K562 (cell line): ENCODE measurements around the gene PAEP. TPM values are rescaled to one million over a fixed set of nuclear protein-coding genes. Genes with fewer than 3 reads are reported as not detected.

ENCODE experiments used
- ATAC-seq: fragments of 200-7000 bp; cut with Tn5 transposase; 3 replicates; pipeline ENCODE4 v1.9.1; 2020; ENCODE audit warnings: moderate library complexity
- BruUV-seq: library from RNA; stranded (reverse); fragments of 400-500 nt; replicated peaks from 2 replicates; lab custom pipeline; 2021; lab: Mats Ljungman, UMichigan
- CTCF ChIA-PET: fragments of 300-600 bp; formaldehyde crosslinking; extraction: SDS; loops from one replicate; lab custom pipeline; 2021; ENCODE audit warnings: low intra/inter-chr PET ratio; lab: Yijun Ruan, JAX
- POLR2A ChIA-PET: fragments of 300-600, 350-650 bp; sonication (Branson Sonifier 250); formaldehyde crosslinking; extraction: SDS; loops from one replicate; lab custom pipeline; 2021; ENCODE audit warnings: antibody characterized with exemption, inconsistent platforms; lab: Yijun Ruan, JAX
- DNase-seq, 4 experiments: peaks; one replicate each; pipeline versions ENCODE4 v3.0.0 to v3.0.0-alpha.2; 2011 to 2018; ENCODE audit warnings: low spot score in 3 of 4, mixed read lengths in 3 of 4; ENCODE audit errors: extremely low read depth in 1 of 4
- FAIRE-seq: peaks from 2 replicates; lab custom pipeline; 2011; peaks lifted over from hg19 to GRCh38; lab: Jason Lieb, UNC
- H2AFZ ChIP-seq: 2 replicates; pipeline ENCODE4 v1.6.0; 2011; ENCODE audit warnings: low read depth, low read length, control low read depth, inconsistent platforms
- H3K27ac ChIP-seq: fragments of 200-600 bp; 3 replicates; pipeline ENCODE4 v1.8.0; 2011; ENCODE audit warnings: low read depth, mild to moderate bottlenecking, control low read depth, inconsistent platforms, low read length, moderate library complexity, mixed read lengths; ENCODE audit errors: extremely low read depth
- H3K27me3 ChIP-seq, 2 experiments: fragments of 300-600 bp in 1 of 2; 2 replicates in 1 of 2; 3 replicates in 1 of 2; pipeline versions ENCODE4 v1.6.0 to v1.8.0; 2011; ENCODE audit warnings: inconsistent platforms in 2 of 2, low read length in 2 of 2, mild to moderate bottlenecking in 1 of 2, mixed read lengths in 1 of 2, moderate library complexity in 1 of 2; ENCODE audit not compliant: control insufficient read depth in 2 of 2, insufficient read depth in 2 of 2
- H3K36me3 ChIP-seq: fragments of 300-600 bp; 3 replicates; pipeline ENCODE4 v1.8.0; 2011; ENCODE audit warnings: mild to moderate bottlenecking, low read length, inconsistent platforms; ENCODE audit not compliant: control insufficient read depth, insufficient read depth
- H3K4me1 ChIP-seq, 2 experiments: fragments of 200-600 bp in 1 of 2; replicated peaks in 1 of 2; 2 replicates in 1 of 2; 3 replicates in 1 of 2; pipeline versions ENCODE4 v1.5.1 to v1.8.0; 2011; ENCODE audit warnings: inconsistent platforms in 2 of 2, low read length in 2 of 2, mild to moderate bottlenecking in 1 of 2, mixed read lengths in 1 of 2, moderate library complexity in 1 of 2; ENCODE audit not compliant: control insufficient read depth in 2 of 2, insufficient read depth in 2 of 2
- H3K4me2 ChIP-seq: 2 replicates; pipeline ENCODE4 v1.6.1; 2011; ENCODE audit warnings: low read length, control low read depth, inconsistent platforms, mixed read lengths; ENCODE audit not compliant: insufficient read depth
- H3K4me3 ChIP-seq: fragments of 200-600 bp; sonication (generic), shearing (Covaris generic); 2 replicates; pipeline ENCODE4 v1.5.1; 2016; ENCODE audit warnings: control low read depth, inconsistent platforms
- H3K79me2 ChIP-seq: fragments of 200-600 bp; 3 replicates; pipeline ENCODE4 v1.8.0; 2011; ENCODE audit warnings: low read length, inconsistent platforms; ENCODE audit not compliant: control insufficient read depth, insufficient read depth
- H3K9ac ChIP-seq, 2 experiments: 2 replicates each; pipeline versions ENCODE4 v1.6.0 to v1.6.1; 2011; ENCODE audit warnings: low read depth in 2 of 2, low read length in 2 of 2, control low read depth in 1 of 2, inconsistent platforms in 1 of 2, mild to moderate bottlenecking in 1 of 2, mixed read lengths in 1 of 2; ENCODE audit not compliant: insufficient read depth in 1 of 2
- H3K9me1 ChIP-seq: one replicate; pipeline ENCODE4 v1.6.0; 2011; ENCODE audit warnings: inconsistent platforms, mild to moderate bottlenecking, low read length, moderate library complexity; ENCODE audit not compliant: control insufficient read depth, insufficient read depth
- H3K9me3 ChIP-seq: replicated peaks from 2 replicates; pipeline ENCODE4 v1.5.1; 2011; ENCODE audit warnings: low read depth, low read length, inconsistent platforms; ENCODE audit not compliant: control insufficient read depth, insufficient read depth
- H4K20me1 ChIP-seq: replicated peaks from 2 replicates; pipeline ENCODE4 v1.6.1; 2011; ENCODE audit warnings: low read length, inconsistent platforms, mixed read lengths; ENCODE audit not compliant: control insufficient read depth, insufficient read depth
- CSDE1 ChIP-seq, 2 experiments: fragments of 450-650 bp; IDR thresholded peaks; 2 replicates each; pipeline ENCODE4 v1.6.1; 2016; ENCODE audit warnings: mild to moderate bottlenecking in 1 of 2
- PHF8 ChIP-seq: fragments of 200-600 bp; sonication (generic); IDR thresholded peaks from 2 replicates; pipeline ENCODE4 v1.6.1; 2012; ENCODE audit warnings: mixed run types, mild to moderate bottlenecking, inconsistent platforms, low read length, moderate library complexity, borderline replicate concordance
- PRMT5 ChIP-seq: sonication (generic); formaldehyde crosslinking; IDR thresholded peaks from 2 replicates; pipeline ENCODE4 v1.5.0; 2020; ENCODE audit warnings: missing genetic modification reagents
- RBM15 ChIP-seq: fragments of 200-400 bp; formaldehyde crosslinking; IDR thresholded peaks from 2 replicates; pipeline ENCODE4 v1.6.1; 2018; ENCODE audit warnings: mild to moderate bottlenecking, low read length, moderate library complexity; ENCODE audit not compliant: insufficient read depth
- RBM25 ChIP-seq: fragments of 200-400 bp; formaldehyde crosslinking; IDR thresholded peaks from 2 replicates; pipeline ENCODE4 v1.6.1; 2018; ENCODE audit warnings: low read length, low read depth, moderate library complexity; ENCODE audit not compliant: severe bottlenecking
- SNIP1 ChIP-seq: fragments of 450-650 bp; IDR thresholded peaks from 2 replicates; pipeline ENCODE4 v1.7.1; 2017; ENCODE audit warnings: low read depth, mild to moderate bottlenecking
- WGBS: fragments of 100-300 bp; shearing (Covaris generic); methylation state at CpG from one replicate; pipeline ENCODE4 v1.1.6; 2016; ENCODE audit warnings: low coverage, mixed read lengths; ENCODE audit not compliant: insufficient coverage; ENCODE audit errors: missing lambda C conversion rate; 5-methylcytosine and 5-hydroxymethylcytosine counted together
- in situ Hi-C: fragments of 300-500 bp; cut with MboI; formaldehyde crosslinking; loops from 4 replicates; pipeline ENCODE4 v1.15.0; 2018; ENCODE audit warnings: inconsistent platforms, mixed read lengths
- intact Hi-C: fragments of 100-400 bp; cut with micrococcal nuclease; formaldehyde crosslinking; loops from 2 replicates; pipeline ENCODE4 v1.14.2; 2022
- polyA plus RNA-seq, 8 experiments: library from polyadenylated mRNA; depleted of rRNA in 4 of 8; stranded (reverse) in 5 of 8; unstranded in 3 of 8; fragments of >200 nt; fragmentation: Nextera tagmentation in 2 of 8; fragmentation: Illumina TruSeq in 1 of 8; extraction: Ambion mirVana in 2 of 8; extraction: Trizol in 1 of 8; gene quantifications; 2 replicates each; pipeline versions ENCODE4 v1.2.1 to v1.2.3, GENCODE V29; 2011 to 2014; ENCODE audit warnings: inconsistent platforms in 1 of 8, missing spikeins in 1 of 8
- total RNA-seq, 7 experiments: library from RNA; depleted of rRNA in 6 of 7; stranded (reverse); fragments of >200 nt in 6 of 7; fragmentation: Illumina TruSeq in 2 of 7; extraction: Trizol in 2 of 7; gene quantifications; 2 replicates each; pipeline versions ENCODE4 v1.2.1 to v1.2.3, GENCODE V29; 2011 to 2021; ENCODE audit warnings: low replicate concordance in 1 of 7
- TF ChIP-seq, protein P1 (sequence below): fragments of 250-450 bp; sonication (Bioruptor Pico); IDR thresholded peaks from 2 replicates; pipeline ENCODE4 v1.4.0; 2020; ENCODE audit warnings: borderline replicate concordance
- TF ChIP-seq, protein P2 (sequence below): fragments of 450-650 bp; IDR thresholded peaks from 2 replicates; pipeline ENCODE4 v1.6.1; 2016; ENCODE audit warnings: low read depth
- TF ChIP-seq, protein P3 (sequence below): sonication (generic); formaldehyde crosslinking; IDR thresholded peaks from 2 replicates; pipeline ENCODE4 v1.8.1; 2023; ENCODE audit warnings: mild to moderate bottlenecking, missing genetic modification reagents

Gene PAEP
- total and polyA plus RNA-seq, 9 of the 15 experiments (the other 6 are each of a cell fraction or from before 2014, with no cell fraction given): 0.22 to 4.5 (median 0.58) TPM

DNA sequence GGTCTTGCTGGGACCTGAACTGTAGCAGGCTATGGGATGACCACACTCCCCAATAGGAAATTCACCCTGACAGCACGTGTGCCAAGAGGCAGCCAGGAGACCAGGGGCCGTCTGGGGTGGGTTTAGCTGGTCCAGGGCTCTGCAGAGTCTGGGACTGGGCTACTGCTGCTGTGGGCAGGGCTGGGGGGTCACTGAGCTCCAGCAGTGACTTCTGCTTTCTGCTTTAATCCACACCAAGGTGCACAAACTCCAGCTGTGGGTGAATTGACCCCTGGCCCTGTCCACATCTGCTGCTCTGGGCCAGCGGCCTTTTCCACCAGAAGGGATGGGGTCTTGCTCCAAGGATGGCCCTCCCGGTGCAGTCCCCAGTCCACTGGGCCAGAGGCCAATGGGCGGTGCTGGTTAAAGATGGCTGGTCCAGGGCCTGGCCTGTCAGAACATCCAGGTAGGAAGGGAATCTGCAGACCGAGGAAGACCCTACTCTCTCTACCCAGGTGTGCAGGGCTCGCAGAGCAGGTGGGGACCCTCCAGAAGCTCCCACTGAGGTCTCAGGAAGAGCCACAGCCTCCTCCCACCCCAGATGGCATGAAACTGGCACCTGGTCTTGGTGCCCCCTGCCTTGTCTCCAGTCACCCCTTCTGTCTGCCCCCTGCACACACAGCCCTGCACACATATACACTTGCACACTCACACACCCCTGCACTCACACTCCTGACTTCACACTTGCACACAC lies 49.8 kb downstream of the PAEP start:
- H3K9me1 ChIP-seq: no peaks in the 10 kb centered on the region
- TF ChIP-seq SNIP1: no peak
- no peak for TF ChIP-seq PHF8
- TF ChIP-seq PRMT5 (CRISPR knock-in tag): no peak
- TF ChIP-seq, protein P1, sequence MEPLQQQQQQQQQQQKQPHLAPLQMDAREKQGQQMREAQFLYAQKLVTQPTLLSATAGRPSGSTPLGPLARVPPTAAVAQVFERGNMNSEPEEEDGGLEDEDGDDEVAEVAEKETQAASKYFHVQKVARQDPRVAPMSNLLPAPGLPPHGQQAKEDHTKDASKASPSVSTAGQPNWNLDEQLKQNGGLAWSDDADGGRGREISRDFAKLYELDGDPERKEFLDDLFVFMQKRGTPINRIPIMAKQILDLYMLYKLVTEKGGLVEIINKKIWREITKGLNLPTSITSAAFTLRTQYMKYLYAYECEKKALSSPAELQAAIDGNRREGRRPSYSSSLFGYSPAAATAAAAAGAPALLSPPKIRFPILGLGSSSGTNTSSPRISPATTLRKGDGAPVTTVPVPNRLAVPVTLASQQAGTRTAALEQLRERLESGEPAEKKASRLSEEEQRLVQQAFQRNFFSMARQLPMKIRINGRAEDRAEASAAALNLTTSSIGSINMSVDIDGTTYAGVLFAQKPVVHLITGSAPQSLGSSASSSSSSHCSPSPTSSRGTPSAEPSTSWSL: no peak
- no peak for TF ChIP-seq CSDE1 (IDR thresholded peaks at IDR 0.05)
- TF ChIP-seq, protein P2, sequence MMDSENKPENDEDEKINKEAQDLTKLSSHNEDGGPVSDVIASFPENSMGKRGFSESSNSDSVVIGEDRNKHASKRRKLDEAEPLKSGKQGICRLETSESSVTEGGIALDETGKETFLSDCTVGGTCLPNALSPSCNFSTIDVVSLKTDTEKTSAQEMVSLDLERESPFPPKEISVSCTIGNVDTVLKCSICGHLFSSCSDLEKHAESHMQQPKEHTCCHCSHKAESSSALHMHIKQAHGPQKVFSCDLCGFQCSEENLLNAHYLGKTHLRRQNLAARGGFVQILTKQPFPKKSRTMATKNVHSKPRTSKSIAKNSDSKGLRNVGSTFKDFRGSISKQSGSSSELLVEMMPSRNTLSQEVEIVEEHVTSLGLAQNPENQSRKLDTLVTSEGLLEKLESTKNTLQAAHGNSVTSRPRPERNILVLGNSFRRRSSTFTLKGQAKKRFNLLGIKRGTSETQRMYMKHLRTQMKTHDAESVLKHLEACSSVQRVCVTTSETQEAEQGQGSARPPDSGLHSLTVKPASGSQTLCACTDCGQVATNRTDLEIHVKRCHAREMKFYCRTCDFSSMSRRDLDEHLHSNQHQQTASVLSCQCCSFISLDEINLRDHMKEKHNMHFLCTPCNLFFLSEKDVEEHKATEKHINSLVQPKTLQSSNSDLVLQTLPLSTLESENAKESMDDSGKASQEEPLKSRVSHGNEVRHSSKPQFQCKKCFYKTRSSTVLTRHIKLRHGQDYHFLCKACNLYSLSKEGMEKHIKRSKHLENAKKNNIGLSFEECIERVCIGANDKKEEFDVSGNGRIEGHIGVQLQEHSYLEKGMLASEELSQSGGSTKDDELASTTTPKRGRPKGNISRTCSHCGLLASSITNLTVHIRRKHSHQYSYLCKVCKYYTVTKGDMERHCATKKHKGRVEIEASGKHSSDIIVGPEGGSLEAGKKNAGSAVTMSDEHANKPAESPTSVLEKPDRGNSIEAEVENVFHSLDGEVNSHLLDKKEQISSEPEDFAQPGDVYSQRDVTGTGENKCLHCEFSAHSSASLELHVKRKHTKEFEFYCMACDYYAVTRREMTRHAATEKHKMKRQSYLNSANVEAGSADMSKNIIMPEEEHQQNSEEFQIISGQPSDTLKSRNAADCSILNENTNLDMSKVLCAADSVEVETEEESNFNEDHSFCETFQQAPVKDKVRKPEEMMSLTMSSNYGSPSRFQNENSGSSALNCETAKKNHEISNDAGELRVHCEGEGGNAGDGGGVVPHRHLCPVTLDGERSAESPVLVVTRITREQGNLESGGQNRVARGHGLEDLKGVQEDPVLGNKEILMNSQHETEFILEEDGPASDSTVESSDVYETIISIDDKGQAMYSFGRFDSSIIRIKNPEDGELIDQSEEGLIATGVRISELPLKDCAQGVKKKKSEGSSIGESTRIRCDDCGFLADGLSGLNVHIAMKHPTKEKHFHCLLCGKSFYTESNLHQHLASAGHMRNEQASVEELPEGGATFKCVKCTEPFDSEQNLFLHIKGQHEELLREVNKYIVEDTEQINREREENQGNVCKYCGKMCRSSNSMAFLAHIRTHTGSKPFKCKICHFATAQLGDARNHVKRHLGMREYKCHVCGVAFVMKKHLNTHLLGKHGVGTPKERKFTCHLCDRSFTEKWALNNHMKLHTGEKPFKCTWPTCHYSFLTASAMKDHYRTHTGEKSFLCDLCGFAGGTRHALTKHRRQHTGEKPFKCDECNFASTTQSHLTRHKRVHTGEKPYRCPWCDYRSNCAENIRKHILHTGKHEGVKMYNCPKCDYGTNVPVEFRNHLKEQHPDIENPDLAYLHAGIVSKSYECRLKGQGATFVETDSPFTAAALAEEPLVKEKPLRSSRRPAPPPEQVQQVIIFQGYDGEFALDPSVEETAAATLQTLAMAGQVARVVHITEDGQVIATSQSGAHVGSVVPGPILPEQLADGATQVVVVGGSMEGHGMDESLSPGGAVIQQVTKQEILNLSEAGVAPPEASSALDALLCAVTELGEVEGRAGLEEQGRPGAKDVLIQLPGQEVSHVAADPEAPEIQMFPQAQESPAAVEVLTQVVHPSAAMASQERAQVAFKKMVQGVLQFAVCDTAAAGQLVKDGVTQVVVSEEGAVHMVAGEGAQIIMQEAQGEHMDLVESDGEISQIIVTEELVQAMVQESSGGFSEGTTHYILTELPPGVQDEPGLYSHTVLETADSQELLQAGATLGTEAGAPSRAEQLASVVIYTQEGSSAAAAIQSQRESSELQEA: no peak
- no peak for TF ChIP-seq RBM25
- TF ChIP-seq, protein P3, sequence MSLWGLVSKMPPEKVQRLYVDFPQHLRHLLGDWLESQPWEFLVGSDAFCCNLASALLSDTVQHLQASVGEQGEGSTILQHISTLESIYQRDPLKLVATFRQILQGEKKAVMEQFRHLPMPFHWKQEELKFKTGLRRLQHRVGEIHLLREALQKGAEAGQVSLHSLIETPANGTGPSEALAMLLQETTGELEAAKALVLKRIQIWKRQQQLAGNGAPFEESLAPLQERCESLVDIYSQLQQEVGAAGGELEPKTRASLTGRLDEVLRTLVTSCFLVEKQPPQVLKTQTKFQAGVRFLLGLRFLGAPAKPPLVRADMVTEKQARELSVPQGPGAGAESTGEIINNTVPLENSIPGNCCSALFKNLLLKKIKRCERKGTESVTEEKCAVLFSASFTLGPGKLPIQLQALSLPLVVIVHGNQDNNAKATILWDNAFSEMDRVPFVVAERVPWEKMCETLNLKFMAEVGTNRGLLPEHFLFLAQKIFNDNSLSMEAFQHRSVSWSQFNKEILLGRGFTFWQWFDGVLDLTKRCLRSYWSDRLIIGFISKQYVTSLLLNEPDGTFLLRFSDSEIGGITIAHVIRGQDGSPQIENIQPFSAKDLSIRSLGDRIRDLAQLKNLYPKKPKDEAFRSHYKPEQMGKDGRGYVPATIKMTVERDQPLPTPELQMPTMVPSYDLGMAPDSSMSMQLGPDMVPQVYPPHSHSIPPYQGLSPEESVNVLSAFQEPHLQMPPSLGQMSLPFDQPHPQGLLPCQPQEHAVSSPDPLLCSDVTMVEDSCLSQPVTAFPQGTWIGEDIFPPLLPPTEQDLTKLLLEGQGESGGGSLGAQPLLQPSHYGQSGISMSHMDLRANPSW (CRISPR knock-in tag): no peak
- no peak for TF ChIP-seq RBM15
- peaks cover 13 to 57% of the 10 kb centered on the region in 2 experiments; a peak in 3 of 5 replicates for H3K27me3 ChIP-seq
- no peak overlapping the region for H2AFZ ChIP-seq
- DNase-seq (no peak), ATAC-seq (no peak), FAIRE-seq (no peak)
- CTCF ChIA-PET: no interaction called here
- no peak overlapping the region for H3K4me3 ChIP-seq
- no peak overlapping the region for H3K9ac ChIP-seq
- in situ Hi-C loops (no loop called here), intact Hi-C loops (no loop called here)
- H3K9me3 ChIP-seq: no peaks in the 10 kb centered on the region
- H4K20me1 ChIP-seq: peaks cover 4% of the 10 kb centered on the region; the same call in 1 of the 2 replicates
- no TSS peak for BruUV-seq
- no peaks in the 10 kb centered on the region for H3K79me2 ChIP-seq
- no peak overlapping the region for H3K27ac ChIP-seq
- POLR2A ChIA-PET: no interaction called here
- 1% methylated on average over 7 of the region's 7 CpGs for WGBS
- H3K36me3 ChIP-seq: no peaks in the 10 kb centered on the region
- peaks cover 0 to 28% of the 10 kb centered on the region in 2 experiments; a peak in 2 of 5 replicates for H3K4me1 ChIP-seq
- no peak overlapping the region for H3K4me2 ChIP-seq
